Endothelial cell (in vitro differentiated cells): ENCODE data around the gene RND3. TPM values are rescaled to one million over a fixed set of nuclear protein-coding genes. Genes with fewer than 3 reads are reported as not detected.

ENCODE experiments used
- DNase-seq: peaks from one replicate; pipeline ENCODE4 v3.0.0; 2021; ENCODE audit warnings: low spot score
- H3K27ac Mint-ChIP-seq: one replicate; pipeline ENCODE4 v1.8.0; 2021; ENCODE audit warnings: mixed read lengths, inconsistent platforms; ENCODE audit not compliant: unreplicated experiment
- H3K27me3 Mint-ChIP-seq: one replicate; pipeline ENCODE4 v1.8.0; 2021; ENCODE audit warnings: mild to moderate bottlenecking, moderate library complexity, mixed read lengths, inconsistent platforms; ENCODE audit not compliant: unreplicated experiment
- H3K36me3 Mint-ChIP-seq: one replicate; pipeline ENCODE4 v1.8.0; 2021; ENCODE audit warnings: mild to moderate bottlenecking, low read depth, mixed read lengths, inconsistent platforms; ENCODE audit not compliant: unreplicated experiment
- H3K4me1 Mint-ChIP-seq: one replicate; pipeline ENCODE4 v1.8.0; 2021; ENCODE audit warnings: mild to moderate bottlenecking, mixed read lengths, inconsistent platforms; ENCODE audit not compliant: unreplicated experiment
- H3K4me3 Mint-ChIP-seq: one replicate; pipeline ENCODE4 v1.8.0; 2021; ENCODE audit warnings: mild to moderate bottlenecking, mixed read lengths, inconsistent platforms; ENCODE audit not compliant: unreplicated experiment
- H3K9me3 Mint-ChIP-seq: one replicate; pipeline ENCODE4 v1.8.0; 2021; ENCODE audit warnings: mixed read lengths, inconsistent platforms; ENCODE audit not compliant: unreplicated experiment
- CTCF ChIP-seq: fragments of 200-600 bp; sonication (generic); IDR thresholded peaks from one replicate; pipeline ENCODE4 v1.5.0; 2021; ENCODE audit warnings: antibody characterized with exemption; ENCODE audit not compliant: unreplicated experiment
- total RNA-seq: library from RNA; stranded (reverse); fragmentation: NEBNext Ultra II Directional; extraction: Animal tissue kit (Norgen Biotek cat#: 25700); gene quantifications from one replicate; pipeline ENCODE4 v1.2.1, GENCODE V29; 2021; ENCODE audit not compliant: unreplicated experiment

The RND3 gene
- total RNA-seq, 1 donor from 2014 or later = 2.9 TPM

- no peak for TF ChIP-seq CTCF
- H3K4me1 Mint-ChIP-seq = no peaks in the 10 kb centered on the region
- no peak overlapping the region for H3K4me3 Mint-ChIP-seq
- no peaks in the 10 kb centered on the region for H3K36me3 Mint-ChIP-seq
- no peak overlapping the region for H3K27ac Mint-ChIP-seq
- DNase-seq = no peak
- H3K9me3 Mint-ChIP-seq = no peaks in the 10 kb centered on the region
- H3K27me3 Mint-ChIP-seq = no peaks in the 10 kb centered on the region
Measured at GRCh38 chr2:150494234-150494945, 6.9 kb upstream of the RND3 start.

- Mint-ChIP-seq H3K4me3 (no peak overlapping the region), H3K36me3 (no peaks in the 10 kb centered on the region), H3K4me1 (no peaks in the 10 kb centered on the region), H3K27me3 (no peaks in the 10 kb centered on the region), H3K27ac (no peak overlapping the region), H3K9me3 (no peaks in the 10 kb centered on the region)
- DNase-seq = no peak
- TF ChIP-seq CTCF = no peak
Measured at GRCh38 chr2:150491943-150492342, 4.5 kb upstream of the RND3 start.

- Mint-ChIP-seq H3K4me1 (peaks cover 5% of the 10 kb centered on the region), H3K36me3 (no peaks in the 10 kb centered on the region), H3K4me3 (no peak overlapping the region), H3K27me3 (peaks cover 4% of the 10 kb centered on the region), H3K9me3 (no peaks in the 10 kb centered on the region), H3K27ac (no peak overlapping the region)
- no peak for TF ChIP-seq CTCF
- DNase-seq = no peak
Measured at GRCh38 chr2:150491430-150491829, 4.0 kb upstream of the RND3 start.

GRCh38 chr2:150490466-150490865 is 3.0 kb upstream of the RND3 start:
- no peak for DNase-seq
- TF ChIP-seq CTCF = no peak
- H3K9me3 Mint-ChIP-seq = no peaks in the 10 kb centered on the region
- H3K4me1 Mint-ChIP-seq = peaks cover 6% of the 10 kb centered on the region
- H3K27ac Mint-ChIP-seq = no peak overlapping the region
- no peaks in the 10 kb centered on the region for H3K36me3 Mint-ChIP-seq
- no peak overlapping the region for H3K4me3 Mint-ChIP-seq
- H3K27me3 Mint-ChIP-seq = peaks cover 8% of the 10 kb centered on the region
